Left renal cortex interstitium (tissue), 4 donors: ENCODE results near the gene CDC42EP3. TPM values are rescaled to one million over a fixed set of nuclear protein-coding genes. Genes with fewer than 3 reads are reported as not detected.
A peak's percentile ranks its signal among the peaks of the same experiment; 100 is the strongest.

Experiments
- DNase-seq, 4 donors: peaks; one replicate each; pipeline ENCODE4 v3.0.0-alpha.2; 2013; ENCODE audit warnings: low read depth in 4 of 4, low spot score in 2 of 4, missing footprints in 1 of 4
- polyA plus RNA-seq, 4 donors: library from polyadenylated mRNA; unstranded; fragments of 120-200 nt; gene quantifications; one replicate each; pipeline ENCODE4 v1.2.1, GENCODE V29; 2013; ENCODE audit not compliant: insufficient read length in 4 of 4

The CDC42EP3 gene, protein sequence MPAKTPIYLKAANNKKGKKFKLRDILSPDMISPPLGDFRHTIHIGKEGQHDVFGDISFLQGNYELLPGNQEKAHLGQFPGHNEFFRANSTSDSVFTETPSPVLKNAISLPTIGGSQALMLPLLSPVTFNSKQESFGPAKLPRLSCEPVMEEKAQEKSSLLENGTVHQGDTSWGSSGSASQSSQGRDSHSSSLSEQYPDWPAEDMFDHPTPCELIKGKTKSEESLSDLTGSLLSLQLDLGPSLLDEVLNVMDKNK
- 10 to 100 TPM; 47.4 to 64.8 (median 57.5) TPM for polyA plus RNA-seq

DNA sequence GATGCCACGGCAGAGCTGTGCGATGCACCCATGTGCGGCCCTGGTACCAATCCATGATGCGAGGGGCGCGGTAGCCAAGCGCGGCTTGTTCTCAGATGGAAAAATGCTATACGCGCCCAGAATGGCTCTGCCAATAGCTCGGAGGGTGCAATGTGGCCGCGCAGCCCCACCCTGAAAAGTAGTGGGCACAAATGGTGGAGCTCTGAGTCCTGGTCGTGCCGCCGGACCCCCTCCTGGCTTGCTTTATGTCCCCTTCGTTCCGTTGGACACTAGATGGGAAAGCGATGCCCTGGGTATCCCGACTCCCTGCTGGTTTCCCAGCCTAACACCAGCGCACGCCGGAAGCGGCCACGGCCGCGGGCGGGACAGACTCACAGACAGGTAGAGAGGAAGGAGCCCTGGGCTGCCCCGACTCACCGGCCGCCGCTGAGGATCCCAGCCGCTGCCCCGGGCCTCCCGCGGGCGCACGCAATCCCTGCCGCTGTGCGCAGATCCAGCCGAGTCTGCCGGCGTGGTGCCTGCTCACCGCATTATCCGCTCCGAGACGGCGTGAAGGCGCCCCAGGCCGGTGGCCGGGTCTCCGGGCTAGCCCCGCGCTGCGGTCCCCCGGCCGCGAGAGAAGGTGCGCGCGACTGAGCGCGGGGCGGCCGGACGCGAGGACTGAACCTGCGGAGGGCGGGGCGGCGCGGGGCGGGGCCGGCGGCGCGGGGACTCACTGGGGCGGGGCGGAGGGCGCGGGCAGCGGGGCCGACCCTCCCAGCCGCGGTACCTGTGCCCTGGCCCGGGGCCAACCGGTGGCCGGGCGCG, at the start of gene CDC42EP3:
CDC42EP3 (minus strand) TSS at position 634 of the 807 bp plus-strand sequence. CDS start 25,055 bp downstream, outside the sequence.
- DNase-seq, result peak in 2 of 4 donors; percentile 37 to 46

DNA sequence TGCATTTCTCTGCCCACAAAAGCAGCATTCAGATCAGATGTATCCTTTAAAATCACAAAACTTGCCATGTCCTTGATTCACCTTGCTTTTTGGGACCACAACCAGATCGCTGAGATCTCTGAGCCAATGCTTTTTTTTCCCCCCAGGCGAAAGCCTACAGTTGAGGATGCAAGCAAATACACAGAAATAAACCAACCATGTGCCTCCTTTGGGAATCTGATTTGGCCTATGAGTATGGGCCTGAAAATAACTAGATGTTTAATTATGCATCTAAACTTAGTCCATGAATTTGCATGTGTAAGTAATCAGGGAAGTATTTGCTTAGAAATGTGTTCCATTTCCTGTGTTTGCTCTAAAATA, 49.7 kb upstream of the CDC42EP3 start:
- DNase-seq, result no peak

DNA sequence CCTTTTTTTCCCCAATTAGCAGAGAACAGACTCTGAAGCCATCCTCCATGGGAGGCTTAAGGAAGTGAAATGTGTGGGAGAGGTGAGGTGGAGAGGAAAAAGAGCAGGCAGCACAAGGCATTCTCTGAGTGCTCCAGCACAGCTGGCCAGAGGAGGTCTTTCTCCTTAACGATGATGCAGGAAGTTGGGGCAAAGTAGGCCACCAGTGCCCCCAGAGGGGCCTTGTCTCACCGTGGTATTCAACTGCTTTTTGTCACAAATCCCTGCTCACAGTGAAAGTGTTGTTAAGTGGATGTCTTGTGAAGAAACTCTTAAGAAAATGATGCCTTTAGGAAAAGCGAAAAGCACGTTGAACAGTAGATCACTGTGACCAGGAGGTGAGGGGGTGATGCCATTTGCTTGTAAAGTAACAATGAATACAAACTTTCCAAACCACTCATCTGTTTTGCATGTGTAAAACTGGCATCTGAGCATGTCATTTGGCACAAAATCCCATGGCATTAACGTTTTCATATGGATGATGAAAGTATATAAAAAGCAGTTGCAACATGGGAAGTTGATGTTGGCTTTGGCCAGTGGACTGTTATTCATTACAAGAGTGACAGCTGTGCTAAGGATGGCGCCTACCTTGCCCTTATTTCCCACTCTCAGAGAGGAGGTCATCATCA, 49.2 kb upstream of the CDC42EP3 start:
- DNase-seq, result no peak

DNA sequence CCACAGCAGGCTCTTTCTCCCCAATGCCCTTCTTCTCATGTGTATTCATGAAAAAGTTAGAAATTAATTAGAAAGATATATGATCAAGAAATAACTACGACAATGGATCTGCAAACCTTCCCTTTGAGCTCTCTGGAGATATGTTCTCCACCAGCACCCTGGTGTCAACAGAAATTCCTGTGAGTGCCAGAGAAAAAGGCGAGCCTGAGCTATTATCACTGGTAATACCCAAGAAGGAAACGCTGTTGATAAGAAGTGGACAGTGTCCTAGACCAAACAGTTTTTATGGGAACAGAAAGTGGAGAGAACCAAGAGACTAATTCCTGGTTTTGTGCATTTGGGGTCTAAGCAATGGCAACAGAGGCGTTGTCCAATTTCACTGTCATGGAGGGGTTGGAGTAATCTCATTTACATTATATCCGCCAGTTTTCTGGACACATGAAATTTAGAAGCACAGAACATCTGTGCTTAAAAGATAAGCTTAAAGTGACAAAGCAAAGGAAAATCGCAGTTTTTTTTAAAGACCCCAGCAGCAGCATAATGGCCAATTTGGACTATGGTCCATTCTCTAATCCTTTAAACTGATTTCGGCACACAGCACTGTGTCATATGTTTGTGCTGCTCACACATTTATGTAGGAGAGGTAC, 47.2 kb upstream of the CDC42EP3 start:
- DNase-seq, result no peak

DNA sequence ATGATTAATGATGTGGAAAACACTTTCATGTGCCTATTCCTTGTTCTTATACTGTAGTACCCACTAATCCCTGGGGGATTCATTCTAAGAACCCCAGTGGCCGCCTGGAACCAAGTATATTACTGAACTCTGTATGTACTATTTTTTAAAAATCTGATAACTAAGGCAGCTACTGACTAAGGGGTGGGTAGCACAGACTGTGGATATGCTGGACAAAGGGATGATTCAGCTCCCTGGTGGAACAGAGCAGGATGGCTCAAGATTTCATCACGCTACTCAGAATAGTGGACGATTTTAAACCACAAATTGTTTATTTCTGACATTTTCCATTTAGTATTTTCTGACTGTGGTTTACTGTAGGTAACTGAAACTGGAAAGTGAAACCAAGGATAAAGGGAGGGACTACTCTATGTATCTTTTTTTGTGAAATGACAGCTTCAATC, 41.8 kb upstream of the CDC42EP3 start:
- DNase-seq, result no peak

DNA sequence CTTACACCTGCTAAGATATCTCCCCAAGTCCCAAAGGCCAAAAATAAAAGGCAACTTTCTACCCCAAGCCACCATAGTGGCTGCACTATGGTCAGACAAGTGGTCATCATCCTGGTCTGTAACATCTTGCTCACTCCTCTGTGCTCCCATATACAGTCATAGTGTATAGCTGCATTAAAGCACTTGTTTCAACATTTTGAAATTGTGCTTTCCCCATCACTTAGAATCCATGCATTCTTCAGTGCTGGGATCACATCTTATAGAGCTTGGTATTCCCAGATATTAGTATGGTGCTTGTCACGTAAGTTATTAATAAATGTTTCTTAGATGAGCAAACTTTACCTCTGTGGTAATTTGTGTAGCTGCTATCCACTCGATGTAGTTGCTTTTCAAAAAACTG, 40.4 kb upstream of the CDC42EP3 start:
- DNase-seq, result no peak

DNA sequence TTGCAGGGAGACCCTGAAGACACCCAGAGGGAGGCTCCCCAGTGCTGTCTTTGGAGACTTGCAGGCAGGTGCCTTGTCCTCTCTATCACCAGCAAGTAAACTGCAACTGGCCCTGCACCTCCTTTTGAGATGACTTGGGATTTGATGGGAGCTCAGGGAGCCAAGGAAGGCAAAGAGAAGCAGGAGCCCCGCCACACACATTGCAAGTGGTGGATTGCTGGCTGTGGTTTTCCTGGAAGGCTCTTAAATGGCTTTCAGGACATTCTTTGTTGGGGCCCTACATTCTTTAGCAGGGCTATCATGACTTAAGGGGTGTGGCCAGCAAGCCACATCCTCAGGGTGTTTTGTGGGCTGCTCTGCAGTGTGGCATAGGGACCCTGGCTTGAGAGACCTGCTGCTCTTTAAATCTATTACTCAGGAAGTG, 39.9 kb upstream of the CDC42EP3 start:
- DNase-seq, result no peak

DNA sequence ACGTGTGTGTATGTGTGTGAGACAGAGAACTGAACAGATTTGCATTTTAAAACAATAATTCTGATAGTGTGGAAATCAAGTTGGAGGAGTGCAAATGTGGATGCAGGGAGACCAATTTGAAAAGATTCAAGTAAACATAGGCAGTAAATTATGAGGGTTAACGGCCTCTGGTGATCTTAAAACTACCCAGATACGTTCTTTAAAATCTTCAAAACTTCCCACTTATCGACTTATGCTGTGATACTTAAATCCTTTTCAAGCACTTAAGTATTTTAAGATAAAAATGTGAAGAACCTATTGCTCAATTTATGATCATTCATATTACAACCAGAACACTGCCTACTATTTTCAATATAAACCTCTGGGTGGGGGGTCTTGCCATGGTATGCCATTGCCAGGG, 37.7 kb upstream of the CDC42EP3 start:
- no peak for DNase-seq

DNA sequence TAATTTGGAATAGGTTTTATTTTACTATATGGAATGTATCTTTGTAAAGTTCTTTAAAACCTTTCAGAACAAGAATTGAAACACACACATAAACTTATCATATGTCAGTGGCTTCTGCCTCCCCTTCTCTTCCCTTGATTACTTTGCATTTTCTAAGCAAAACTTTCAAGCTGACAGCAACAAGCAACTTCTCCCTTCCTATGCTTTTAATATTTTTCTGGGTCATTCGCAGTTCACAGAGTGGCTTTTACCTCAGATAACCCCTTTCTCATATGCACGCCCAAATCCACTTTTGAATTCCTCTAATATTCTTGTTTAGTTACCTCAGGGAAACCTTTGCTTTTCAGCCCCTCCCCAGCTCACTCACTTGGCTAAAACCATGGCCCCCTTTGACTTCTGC, 36.7 kb upstream of the CDC42EP3 start:
- DNase-seq, result no peak

DNA sequence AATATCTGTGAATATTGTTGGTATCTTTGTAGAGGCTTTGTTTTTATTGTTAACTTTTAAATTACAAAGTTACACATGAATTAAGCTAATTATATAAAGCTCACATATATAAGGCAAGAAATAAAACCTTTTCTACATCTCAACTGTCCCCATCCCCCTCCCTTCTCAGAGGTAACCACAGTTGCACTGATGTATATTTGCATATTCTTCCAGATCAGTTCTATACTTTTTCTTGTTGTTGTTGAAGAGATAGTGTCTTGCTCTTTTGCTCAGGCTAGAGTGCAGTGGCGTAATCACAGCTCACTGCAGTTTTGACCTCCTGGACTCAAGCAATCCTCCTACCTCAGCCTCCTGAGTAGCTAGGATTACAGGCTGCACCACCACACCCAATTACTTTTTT, 36.0 kb upstream of the CDC42EP3 start:
- no peak for DNase-seq

DNA sequence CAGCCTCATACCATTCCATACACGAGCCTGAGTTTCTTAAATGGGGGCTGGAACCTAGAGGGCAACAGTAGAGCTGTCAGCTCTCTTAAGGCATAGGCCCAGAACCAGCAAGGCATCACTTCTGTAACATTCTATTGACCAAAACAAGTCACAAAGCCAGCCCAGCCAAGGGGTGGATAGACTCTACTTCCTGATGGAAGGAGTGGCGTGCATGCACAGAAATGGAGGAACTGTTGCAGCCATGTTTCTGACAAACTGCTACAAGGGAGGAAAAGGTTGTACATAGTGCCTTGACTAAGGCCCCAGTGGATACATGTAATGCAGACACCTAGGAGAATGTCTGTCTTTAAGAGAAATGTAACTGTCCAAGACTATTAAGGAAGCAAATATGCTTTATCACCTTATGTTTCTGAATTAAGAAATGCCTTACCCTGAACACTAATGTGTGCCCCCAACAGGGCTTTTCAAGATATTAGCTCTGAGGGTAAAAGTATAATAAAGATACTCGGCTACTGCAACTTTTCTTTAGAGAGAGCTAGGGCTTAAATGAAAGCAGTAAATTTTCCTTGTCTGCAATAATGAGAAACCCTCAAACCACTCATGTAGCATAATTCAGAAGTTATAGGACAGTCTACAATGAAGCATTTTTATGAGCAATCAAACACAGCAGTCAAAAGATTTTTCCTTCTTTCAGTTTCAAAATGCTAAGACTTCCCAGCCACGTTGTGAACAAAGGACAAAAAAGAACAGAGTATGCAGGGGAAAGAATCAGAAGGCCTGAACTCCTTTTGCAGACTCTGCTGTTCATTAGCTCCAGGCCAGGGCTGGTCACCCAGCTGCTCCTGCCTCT, 35.1 kb upstream of the CDC42EP3 start:
- DNase-seq, result no peak

DNA sequence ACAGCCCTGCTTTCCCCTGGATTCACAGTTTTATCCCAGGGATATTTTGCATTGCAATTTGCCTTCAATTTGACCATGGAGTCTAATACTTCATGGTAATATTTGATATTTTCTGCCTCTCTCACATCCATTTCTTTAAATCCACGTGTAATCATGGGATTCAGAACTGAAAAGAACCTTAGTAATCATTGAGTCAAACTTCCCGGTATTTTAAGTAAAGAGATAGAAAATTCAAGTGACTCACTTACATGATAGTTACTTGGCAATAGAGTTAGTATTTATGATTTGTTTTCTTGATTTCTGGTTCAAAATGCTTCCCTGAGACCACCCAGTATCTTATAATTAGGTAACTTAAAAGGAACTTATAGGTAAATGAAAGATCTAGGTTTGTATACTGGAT, 33.7 kb upstream of the CDC42EP3 start:
- DNase-seq, result no peak

DNA sequence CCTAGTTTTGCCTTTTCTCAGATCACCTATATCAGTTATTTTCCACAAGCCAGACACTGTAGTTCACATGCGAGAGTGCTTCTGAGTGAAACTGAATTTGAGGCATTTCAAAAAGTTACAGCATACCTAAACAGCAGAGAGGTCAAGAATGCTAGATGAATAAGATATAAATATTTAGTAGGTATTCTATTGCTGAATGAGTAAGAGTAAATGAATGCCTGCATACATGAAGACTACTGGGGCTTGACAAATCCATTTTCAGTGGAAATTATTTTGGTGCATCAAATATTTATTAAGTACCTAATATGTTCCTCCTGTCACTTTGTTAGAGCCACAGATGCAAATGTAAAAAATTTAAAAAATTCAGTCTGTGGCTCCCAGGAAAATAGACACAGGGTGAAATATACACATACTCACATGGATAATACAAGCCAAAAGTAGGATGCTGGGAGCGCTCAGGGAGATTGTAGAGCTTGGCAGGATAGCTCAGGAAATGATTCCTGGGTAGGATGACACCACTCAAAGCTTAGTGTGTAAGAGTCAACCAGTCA, 27.6 kb upstream of the CDC42EP3 start:
- no peak for DNase-seq

DNA sequence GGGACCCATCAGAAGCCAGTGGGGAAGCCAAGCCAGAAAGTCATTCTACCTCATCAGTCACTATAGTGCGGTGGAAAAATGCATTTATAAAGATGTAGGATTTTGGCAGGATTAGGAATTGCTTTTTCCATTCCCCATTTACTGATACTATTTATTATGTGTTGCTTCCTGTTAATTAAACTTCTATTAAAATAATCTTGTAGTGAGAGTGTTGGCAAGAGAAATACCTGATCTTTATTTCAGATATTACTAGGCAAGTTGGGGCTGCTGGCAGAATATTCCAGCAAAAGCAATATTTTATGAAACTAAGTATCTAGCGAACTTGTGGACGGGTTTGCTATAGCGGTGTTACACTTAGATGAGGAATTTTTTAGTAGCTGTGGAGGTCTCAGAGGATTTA, 23.9 kb upstream of the CDC42EP3 start:
- DNase-seq, result no peak

DNA sequence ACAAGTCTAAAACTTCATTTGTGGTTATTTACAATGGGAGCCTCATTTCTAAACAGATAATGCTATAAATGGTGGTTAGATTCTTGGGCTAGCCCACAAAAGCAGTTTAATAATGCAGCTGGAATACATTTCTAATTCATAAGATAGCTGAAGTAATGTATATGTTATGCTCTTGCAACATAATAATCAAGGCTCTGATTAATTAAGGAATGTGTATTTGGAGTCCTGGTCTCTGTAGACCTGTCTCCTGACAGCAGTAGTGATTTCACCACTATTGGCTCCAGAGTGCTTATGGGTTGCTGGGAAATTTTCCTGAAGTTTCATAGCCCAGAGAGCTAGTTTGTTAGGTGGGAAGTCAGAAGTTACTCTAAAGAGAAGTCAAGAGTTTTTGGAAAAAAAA, 21.3 kb upstream of the CDC42EP3 start:
- no peak for DNase-seq

DNA sequence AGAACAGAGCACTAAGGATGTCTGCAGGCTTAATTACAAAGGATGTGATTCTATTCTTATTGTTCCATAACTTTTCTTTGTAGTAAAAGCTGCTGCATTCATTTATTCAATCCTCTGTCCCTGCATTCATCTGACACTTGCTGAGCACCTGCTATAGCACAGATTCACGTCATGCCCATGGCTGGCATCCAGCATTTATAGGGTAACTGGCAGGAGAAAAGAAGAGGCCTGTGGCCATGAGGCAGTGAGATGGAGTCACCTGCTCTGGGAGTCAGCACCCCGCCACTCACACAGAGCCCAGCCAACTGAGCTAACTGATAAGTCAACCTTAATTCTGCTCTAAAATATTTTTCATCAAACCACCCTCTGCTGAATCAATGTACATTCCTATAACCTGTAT, 18.3 kb upstream of the CDC42EP3 start:
- DNase-seq, result no peak

DNA sequence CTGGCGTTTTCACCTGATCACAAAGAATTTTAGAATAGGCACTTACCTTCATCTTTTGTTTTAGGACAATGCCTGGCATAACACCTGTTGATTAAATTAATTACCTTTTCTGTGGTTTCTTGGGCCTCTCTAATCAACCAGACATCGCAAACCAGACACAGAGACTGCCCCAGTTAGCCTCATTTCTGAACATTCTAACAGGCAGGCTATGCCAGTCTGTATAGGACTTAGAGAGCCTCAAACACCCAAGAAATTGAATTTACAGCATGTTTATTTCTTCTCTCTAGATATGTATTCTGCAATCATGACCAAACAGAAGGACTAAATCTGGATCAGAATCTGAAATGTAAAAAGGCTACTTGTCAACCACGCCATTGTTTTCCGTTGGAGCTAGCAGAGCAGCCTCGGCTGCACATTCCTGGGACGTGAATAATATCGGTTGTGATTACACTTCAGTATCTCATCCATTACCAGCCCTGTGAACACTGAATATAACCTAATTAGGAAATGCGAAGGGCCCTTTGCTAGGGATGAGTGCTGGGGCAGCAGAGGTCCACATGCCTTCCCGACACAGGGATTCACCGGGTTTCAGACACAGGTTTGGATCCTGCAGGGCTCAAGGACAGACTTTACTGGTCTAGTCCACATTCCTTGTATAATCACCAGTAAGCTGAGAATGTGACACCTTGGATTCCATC, 17.5 kb upstream of the CDC42EP3 start:
- DNase-seq, result no peak

DNA sequence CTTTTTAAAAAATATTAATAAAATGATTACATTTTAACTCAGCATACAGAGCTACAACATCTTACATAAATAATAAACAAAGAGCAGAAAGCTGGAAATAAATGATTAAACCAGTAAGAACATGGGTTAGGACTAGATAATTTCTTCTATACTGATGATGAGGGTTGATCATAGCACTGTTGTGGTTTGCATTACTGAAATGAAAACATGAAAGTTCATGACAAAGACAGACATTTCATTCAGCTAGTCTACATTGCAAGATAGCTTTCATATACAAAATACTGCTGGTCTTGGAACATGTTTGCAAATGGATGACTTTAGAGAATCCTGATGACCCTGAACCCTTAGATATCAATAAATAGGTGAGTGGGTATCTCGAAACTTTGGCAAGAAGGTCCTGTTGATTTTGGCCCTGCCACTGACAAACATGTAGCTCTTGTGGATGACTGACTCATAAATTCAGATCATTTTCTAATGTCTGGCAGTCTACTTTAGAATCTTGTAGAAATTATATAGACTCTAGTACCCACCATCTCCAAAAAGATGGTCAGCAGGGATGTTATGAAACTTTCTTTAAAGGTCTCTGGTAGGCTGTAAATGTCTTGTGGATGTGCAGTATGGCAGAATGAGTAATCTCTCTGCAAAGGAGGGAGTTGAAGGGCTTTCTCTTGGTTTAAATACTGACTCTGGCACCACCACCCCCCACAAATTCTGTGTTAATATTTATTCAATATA, 15.5 kb upstream of the CDC42EP3 start:
- no peak for DNase-seq

DNA sequence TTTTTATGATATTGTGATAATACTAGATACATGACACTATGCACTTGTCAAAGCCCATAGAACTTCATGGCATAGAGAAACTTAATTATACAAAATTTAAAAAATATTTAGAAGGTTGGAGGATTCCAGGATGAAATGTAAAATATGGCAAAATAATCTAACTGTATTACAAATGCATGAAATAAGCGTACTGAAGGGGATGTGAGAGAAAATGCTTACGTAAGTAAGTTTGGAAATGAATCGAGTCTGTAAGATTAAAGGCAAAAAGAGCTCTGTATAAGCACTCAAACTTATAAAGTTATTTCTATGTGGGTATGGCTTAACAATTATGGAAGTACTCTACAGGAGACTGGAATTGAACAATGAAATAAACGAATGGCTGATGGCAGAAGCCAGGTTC, 13.4 kb upstream of the CDC42EP3 start:
- no peak for DNase-seq
